ENCODE data around the gene AATF. TPM values are rescaled to one million over a fixed set of nuclear protein-coding genes. Genes with fewer than 3 reads are reported as not detected.

Gene AATF
- total and polyA plus RNA-seq, 9 of the 15 experiments (the other 6 are each of a cell fraction or from before 2014, with no cell fraction given) = 34.5 to 133 (median 90.1) TPM

GRCh38 chr17:37047631-37048104 lies 98.9 kb downstream of the AATF start (continued):
- TF ChIP-seq ZNF407 (IDR thresholded peaks at IDR 0.05; ENCODE audit: low read depth) (no peak), L3MBTL2 (IDR thresholded peaks at IDR 0.05) (0 out of 2 replicates have a peak, but pooled peaks have one; percentile 29), BRF2 (IDR thresholded peaks at IDR 0.05; ENCODE audit: borderline replicate concordance, insufficient read depth, insufficient read length) (no peak), TCF7L2 (IDR thresholded peaks at IDR 0.05; ENCODE audit: low read depth, low read length) (no peak), BRD4 (IDR thresholded peaks at IDR 0.05) (no peak), ZNF277 (CRISPR knock-in tag; IDR thresholded peaks at IDR 0.05; ENCODE audit: borderline replicate concordance) (no peak), RBM34 (IDR thresholded peaks at IDR 0.05; ENCODE audit: borderline replicate concordance, insufficient read depth, low read length) (no peak), CHCHD3 (CRISPR knock-in tag; IDR thresholded peaks at IDR 0.05) (no peak), VEZF1 (CRISPR knock-in tag; IDR thresholded peaks at IDR 0.05) (peak; percentile 18; the same call in 1 of the 2 replicates), DEAF1 (CRISPR knock-in tag; IDR thresholded peaks at IDR 0.05) (peak; percentile 78)
